Endothelial cell of umbilical vein (primary cell): ENCODE data around the gene ZNF652. TPM values are rescaled to one million over a fixed set of nuclear protein-coding genes. Genes with fewer than 3 reads are reported as not detected.

Source experiments
- BruUV-seq: library from RNA; stranded (reverse); fragments of 400-500 nt; replicated peaks from 2 replicates; lab custom pipeline; 2021; lab: Mats Ljungman, UMichigan
- CTCF ChIA-PET: fragments of 300-600, 350-600 bp; sonication (Branson Sonifier 250); formaldehyde crosslinking; loops from one replicate; lab custom pipeline; 2021; ENCODE audit warnings: antibody characterized with exemption, inconsistent platforms; lab: Charles Lee
- POLR2A ChIA-PET: fragments of 300-600, 350-600 bp; sonication (Branson Sonifier 250); formaldehyde crosslinking; loops from one replicate; lab custom pipeline; 2021; ENCODE audit warnings: antibody characterized with exemption, inconsistent platforms; lab: Charles Lee
- DNase-seq: peaks from one replicate; pipeline ENCODE4 v3.0.0-alpha.2; 2011; ENCODE audit warnings: low read depth, low spot score
- FAIRE-seq: peaks from 2 replicates; lab custom pipeline; 2011; peaks lifted over from hg19 to GRCh38; lab: Jason Lieb, UNC
- H2AFZ ChIP-seq: 2 replicates; pipeline ENCODE4 v1.6.0; 2012; ENCODE audit warnings: low read depth, low read length, control low read depth, inconsistent platforms
- H3K27ac ChIP-seq: 2 replicates; pipeline ENCODE4 v1.5.1; 2011; ENCODE audit warnings: low read depth, mild to moderate bottlenecking, control low read depth, low read length, moderate library complexity; ENCODE audit not compliant: insufficient read depth
- H3K27me3 ChIP-seq, 2 experiments: 2 replicates each; pipeline versions ENCODE4 v1.6.0 to v1.6.1; 2011; ENCODE audit warnings: low read length in 2 of 2, mixed read lengths in 1 of 2; ENCODE audit not compliant: control insufficient read depth in 2 of 2, insufficient read depth in 2 of 2
- H3K36me3 ChIP-seq, 2 experiments: 2 replicates in 1 of 2; 3 replicates in 1 of 2; pipeline ENCODE4 v1.5.1; 2011; ENCODE audit warnings: low read length in 2 of 2, mild to moderate bottlenecking in 1 of 2, moderate library complexity in 1 of 2; ENCODE audit not compliant: control insufficient read depth in 2 of 2, insufficient read depth in 2 of 2; ENCODE audit errors: extremely low read depth in 1 of 2
- H3K4me1 ChIP-seq: 3 replicates; pipeline ENCODE4 v1.5.1; 2011; ENCODE audit warnings: mild to moderate bottlenecking, low read length; ENCODE audit not compliant: control insufficient read depth, insufficient read depth; ENCODE audit errors: extremely low read depth
- H3K4me2 ChIP-seq: 2 replicates; pipeline ENCODE4 v1.6.1; 2011; ENCODE audit warnings: low read length, control low read depth, mixed read lengths; ENCODE audit not compliant: insufficient read depth
- H3K4me3 ChIP-seq, 3 experiments: fragments of 200-600 bp in 1 of 3; sonication (generic), shearing (Covaris generic) in 1 of 3; replicated peaks in 1 of 3; 2 replicates each; pipeline ENCODE4 v1.5.1; 2011 to 2016; ENCODE audit warnings: control low read depth in 3 of 3, low read length in 3 of 3, mild to moderate bottlenecking in 2 of 3, inconsistent platforms in 1 of 3, low read depth in 1 of 3, moderate library complexity in 1 of 3; ENCODE audit not compliant: insufficient read depth in 1 of 3
- H3K79me2 ChIP-seq: 2 replicates; pipeline ENCODE4 v1.6.0; 2012; ENCODE audit warnings: low read length, inconsistent platforms; ENCODE audit not compliant: control insufficient read depth, insufficient read depth
- H3K9ac ChIP-seq: replicated peaks from 2 replicates; pipeline ENCODE3; 2011; ENCODE audit warnings: low read length, control low read depth; ENCODE audit not compliant: insufficient read depth; ENCODE audit errors: extremely low read depth
- H3K9me1 ChIP-seq: replicated peaks from 3 replicates; pipeline ENCODE4 v1.6.0; 2011; ENCODE audit warnings: mild to moderate bottlenecking, low read length; ENCODE audit not compliant: control insufficient read depth, insufficient read depth; ENCODE audit errors: extremely low read depth
- H3K9me3 ChIP-seq: replicated peaks from 2 replicates; pipeline ENCODE4 v1.5.1; 2012; ENCODE audit warnings: low read length, inconsistent platforms; ENCODE audit not compliant: control insufficient read depth, insufficient read depth
- H4K20me1 ChIP-seq: replicated peaks from 2 replicates; pipeline ENCODE3; 2011; ENCODE audit warnings: mild to moderate bottlenecking, low read length; ENCODE audit not compliant: control insufficient read depth, insufficient read depth; ENCODE audit errors: extremely low read depth
- CTCF ChIP-seq, 2 donors: IDR thresholded peaks; 1 replicate in 1 of 2; 2 replicates in 1 of 2; pipeline ENCODE4 v1.5.1; 2011; ENCODE audit warnings: low read length in 2 of 2, mild to moderate bottlenecking in 2 of 2, moderate library complexity in 2 of 2, control low read depth in 1 of 2, inconsistent platforms in 1 of 2, low read depth in 1 of 2; ENCODE audit not compliant: insufficient read depth in 1 of 2; ENCODE audit errors: extremely low read depth in 1 of 2
- EZH2 ChIP-seq: IDR thresholded peaks from 2 replicates; pipeline ENCODE4 v1.6.1; 2012; ENCODE audit warnings: borderline replicate concordance, low read depth, mild to moderate bottlenecking, moderate library complexity, low read length, inconsistent platforms; ENCODE audit not compliant: severe bottlenecking
- FOS ChIP-seq: IDR thresholded peaks from 2 replicates; pipeline ENCODE4 v1.6.1; 2011; ENCODE audit warnings: mild to moderate bottlenecking, low read length, moderate library complexity, borderline replicate concordance; ENCODE audit not compliant: insufficient read depth
- GATA2 ChIP-seq: IDR thresholded peaks from 2 replicates; pipeline ENCODE4 v1.7.0; 2011; ENCODE audit warnings: low read depth, mild to moderate bottlenecking, moderate library complexity, mixed read lengths, low read length; ENCODE audit not compliant: insufficient read length, insufficient read depth
- JUN ChIP-seq: IDR thresholded peaks from 2 replicates; pipeline ENCODE4 v1.6.1; 2011; ENCODE audit warnings: borderline replicate concordance, low read depth; ENCODE audit not compliant: insufficient read length, insufficient read depth
- MAX ChIP-seq: IDR thresholded peaks from 2 replicates; pipeline ENCODE4 v1.6.1; 2011; ENCODE audit not compliant: insufficient read depth, insufficient read length
- MYC ChIP-seq: IDR thresholded peaks from one replicate; pipeline ENCODE4 v1.6.1; 2011; ENCODE audit warnings: mild to moderate bottlenecking, low read depth, low read length
- POLR2A ChIP-seq: IDR thresholded peaks from 2 replicates; pipeline ENCODE4 v1.6.1; 2012; ENCODE audit warnings: low read depth, mild to moderate bottlenecking, control low read depth, low read length
- POLR2AphosphoS5 ChIP-seq: IDR thresholded peaks from 2 replicates; pipeline ENCODE4 v1.6.1; 2012; ENCODE audit warnings: low read depth, mild to moderate bottlenecking, control low read depth, low read length, moderate library complexity; ENCODE audit not compliant: insufficient read depth
- dilution Hi-C: fragments of 300-500 bp; cut with MboI; formaldehyde crosslinking; loops from one replicate; pipeline ENCODE4 v1.15.0; 2019; ENCODE audit warnings: low sequenced_read_pairs; ENCODE audit not compliant: extremely low pct_ligation_motif_present
- intact Hi-C: fragments of 100-400 bp; cut with micrococcal nuclease; formaldehyde crosslinking; loops from one replicate; pipeline ENCODE4 v1.10.0; 2022
- polyA plus RNA-seq, 4 experiments: library from polyadenylated mRNA; depleted of rRNA in 3 of 4; stranded (reverse) in 3 of 4; unstranded in 1 of 4; fragments of >200 nt; gene quantifications; 2 replicates each; pipeline versions ENCODE4 v1.2.1 to v1.2.3, GENCODE V29; 2011 to 2012; ENCODE audit warnings: missing spikeins in 1 of 4
- total RNA-seq: library from RNA; stranded (reverse); gene quantifications from 2 replicates; pipeline ENCODE4 v1.2.3, GENCODE V29; 2021

The ZNF652 gene
- total and polyA plus RNA-seq, 2 donors (not counting 3 experiments of a cell fraction or from before 2014, with no cell fraction given) = 6.1 to 18.6 TPM

- Histone ChIP-seq H4K20me1 (no peaks in the 10 kb centered on the region), H3K27me3 (no peaks in the 10 kb centered on the region), H3K4me1 (peaks cover 3% of the 10 kb centered on the region), H3K36me3 (no peaks in the 10 kb centered on the region), H3K4me2 (no peak overlapping the region), H2AFZ (no peak overlapping the region), H3K27ac (no peak overlapping the region), H3K9me3 (no peaks in the 10 kb centered on the region), H3K9ac (no peak overlapping the region), H3K4me3 (no peak overlapping the region), H3K9me1 (no peaks in the 10 kb centered on the region), H3K79me2 (peaks cover 23% of the 10 kb centered on the region)
- no TSS peak for BruUV-seq
- FAIRE-seq = no peak
- dilution Hi-C loops (no loop called here), intact Hi-C loops (no loop called here)
- ChIA-PET CTCF (interaction anchor here (0.6 to 1.5 kb wide), 4 partner anchors 24 to 232 kb away, joined by 3 to 4 read pairs (median 3); no protein-coding TSS in a partner anchor), POLR2A (no interaction called here)
- no peak for DNase-seq
- no peak for TF ChIP-seq FOS
- no peak for TF ChIP-seq CTCF (IDR thresholded peaks at IDR 0.05; ENCODE audit: extremely low read depth in 1 of 2, insufficient read depth in 1 of 2, low read depth in 1 of 2, low read length in 2 of 2)
- TF ChIP-seq POLR2A = no peak
- TF ChIP-seq MYC = no peak
- no peak for TF ChIP-seq EZH2
- no peak for TF ChIP-seq POLR2AphosphoS5
- no peak for TF ChIP-seq GATA2
- TF ChIP-seq MAX = no peak
- TF ChIP-seq JUN = no peak
Observed at GRCh38 chr17:49338883-49339282, 23.2 kb downstream of the ZNF652 start.
